Amniotic epithelial cell (primary cell): Measurements from ENCODE around the gene ARHGAP26.

Experiments used
- DNase-seq: peaks from one replicate; pipeline ENCODE4 v3.0.0-alpha.2; 2010; ENCODE audit warnings: low read depth

Gene ARHGAP26

GRCh38 chr5:142769793-142770649 lies at the start of gene ARHGAP26:
ARHGAP26 (plus strand) TSS chr5:142770377; CDS start chr5:142770762, 385 bp downstream.
- peak; percentile 91 for DNase-seq

GRCh38 chr5:142720641-142721271 lies 49.4 kb upstream of the ARHGAP26 start:
- DNase-seq = peak; percentile 78

GRCh38 chr5:142722146-142722545 lies 48.0 kb upstream of the ARHGAP26 start:
- DNase-seq = no peak

- DNase-seq = no peak
These were observed 47.3 kb upstream of the ARHGAP26 start for GRCh38 chr5:142722896-142723295.

- no peak for DNase-seq
These were observed 45.4 kb upstream of the ARHGAP26 start for GRCh38 chr5:142724821-142725220.

GRCh38 chr5:142725231-142726187 lies 44.7 kb upstream of the ARHGAP26 start:
- DNase-seq = no peak

GRCh38 chr5:142726188-142726731 lies 43.9 kb upstream of the ARHGAP26 start:
- DNase-seq = peak; percentile 82

GRCh38 chr5:142727735-142728047 lies 42.5 kb upstream of the ARHGAP26 start:
- DNase-seq = no peak

- DNase-seq = no peak
These were observed 34.6 kb upstream of the ARHGAP26 start for GRCh38 chr5:142735323-142736246.

- no peak for DNase-seq
These were observed 33.9 kb upstream of the ARHGAP26 start for GRCh38 chr5:142736247-142736632.

- DNase-seq = no peak
These were observed 33.0 kb upstream of the ARHGAP26 start for GRCh38 chr5:142737179-142737578.

- no peak for DNase-seq
These were observed 29.5 kb upstream of the ARHGAP26 start for GRCh38 chr5:142740474-142741242.

- DNase-seq = no peak
These were observed 26.4 kb upstream of the ARHGAP26 start for GRCh38 chr5:142743592-142744441.

- no peak for DNase-seq
These were observed 24.9 kb upstream of the ARHGAP26 start for GRCh38 chr5:142745268-142745667.

- DNase-seq = no peak
These were observed 23.4 kb upstream of the ARHGAP26 start for GRCh38 chr5:142746532-142747433.

GRCh38 chr5:142748132-142748531 lies 22.0 kb upstream of the ARHGAP26 start:
- no peak for DNase-seq

- DNase-seq = no peak
These were observed 21.5 kb upstream of the ARHGAP26 start for GRCh38 chr5:142748568-142749249.

GRCh38 chr5:142749321-142749720 lies 20.9 kb upstream of the ARHGAP26 start:
- DNase-seq = peak; percentile 39
